GM19463 (cell line): ENCODE measurements around the gene ZDHHC14.
"Not testable (repeated sequence)": the region's sequence is repeated elsewhere in the genome, so short reads cannot be mapped to it uniquely, and the experiment has no call there.

Experiments
- ATAC-seq: cut with Tn5 transposase; IDR thresholded peaks from one replicate; pipeline ENCODE4 v1.9.1; 2021; ENCODE audit warnings: mild to moderate bottlenecking, moderate library complexity; ENCODE audit not compliant: unreplicated experiment

ZDHHC14 gene

DNA sequence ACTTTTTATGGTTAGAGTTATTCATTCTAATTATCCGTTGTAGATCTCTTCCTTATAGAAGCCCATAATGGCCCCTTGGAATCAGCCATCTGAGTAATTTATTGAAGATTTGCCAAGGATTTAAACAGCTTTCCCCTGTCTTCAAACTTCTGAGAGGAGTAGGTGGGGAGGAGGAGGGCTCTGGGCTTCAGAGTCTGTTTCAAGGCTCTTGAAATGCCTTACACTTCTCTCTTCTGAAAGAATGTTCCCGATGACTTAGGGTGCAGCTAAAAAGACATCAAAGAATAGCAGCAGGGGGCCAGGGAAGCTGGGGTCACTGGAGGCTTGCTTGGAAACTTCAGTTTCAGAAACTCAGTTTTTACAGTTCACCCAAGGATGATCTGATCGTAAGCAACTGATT, 165.3 kb downstream of the ZDHHC14 start:
- no peak for ATAC-seq

DNA sequence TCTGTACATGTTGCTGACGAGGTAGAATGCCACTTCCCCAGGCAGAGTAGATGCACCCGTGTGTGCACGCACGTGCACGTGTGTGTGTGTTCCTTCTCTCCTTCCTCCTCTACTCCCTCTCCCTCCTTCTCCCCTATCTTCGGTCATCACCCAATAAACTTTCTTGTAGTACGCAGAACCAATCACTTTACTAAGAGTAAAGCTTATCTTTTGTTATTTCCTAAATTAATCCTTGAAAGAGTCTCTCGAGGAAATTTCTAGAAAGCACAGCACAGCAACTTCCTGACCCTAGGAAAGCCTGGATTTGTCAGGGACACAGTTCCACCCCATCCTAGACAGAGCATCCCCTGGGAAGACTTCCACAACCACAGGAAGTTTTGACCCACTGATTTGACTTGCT, 166.1 kb downstream of the ZDHHC14 start:
- no peak for ATAC-seq

DNA sequence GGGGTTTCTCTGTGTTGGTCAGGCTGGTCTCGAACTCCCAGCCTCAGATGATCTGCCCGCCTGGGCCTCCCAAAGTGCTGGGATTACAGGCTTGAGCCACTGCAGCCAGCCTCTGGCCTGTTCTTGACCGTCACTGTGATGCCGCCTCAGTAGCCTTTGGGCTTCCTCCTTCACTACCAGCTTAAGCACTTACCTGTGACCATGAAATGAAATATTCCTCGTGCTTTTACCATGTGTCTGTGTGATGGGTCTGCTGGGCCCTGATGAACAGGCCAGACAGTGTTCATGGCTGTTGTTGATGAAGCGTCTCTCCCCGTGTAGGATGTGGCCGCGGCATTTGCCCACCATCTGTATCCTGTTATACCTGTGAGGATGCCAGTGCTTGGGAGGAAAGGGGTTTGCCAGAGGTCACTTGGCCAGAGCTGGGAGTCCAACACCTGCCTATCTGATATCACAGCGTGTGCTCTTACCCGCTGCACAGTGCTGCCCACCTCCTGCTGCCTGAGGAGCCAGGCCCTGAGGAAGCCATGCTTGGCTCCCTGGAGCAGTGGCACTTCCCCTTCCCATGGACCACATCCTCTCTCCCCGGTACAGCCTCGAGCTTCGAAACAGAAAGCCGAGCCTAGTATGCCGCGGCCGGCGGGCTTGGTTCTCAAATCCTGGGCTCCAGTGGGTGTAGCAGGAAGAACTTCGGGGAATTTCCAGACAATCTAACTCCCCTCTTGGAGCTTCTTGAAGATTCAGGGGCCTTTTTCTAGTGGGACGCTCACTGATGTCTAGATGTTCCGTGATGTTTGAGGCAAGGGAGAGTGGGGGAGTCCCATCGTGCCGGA, 167.9 kb downstream of the ZDHHC14 start:
- peak; percentile 64 for ATAC-seq

DNA sequence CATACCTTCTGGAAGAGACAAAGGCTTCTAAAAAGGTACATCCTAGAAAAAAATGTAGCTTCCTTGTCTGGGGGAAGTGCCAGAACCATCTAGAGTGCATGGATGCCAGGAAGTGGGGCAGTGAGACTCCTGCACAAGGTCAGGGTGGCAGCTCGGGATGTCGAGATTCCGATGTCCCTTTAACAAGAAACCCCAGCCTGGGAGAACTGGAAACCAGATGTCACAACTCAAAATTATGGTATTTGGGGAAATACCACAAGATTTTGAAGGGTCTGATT, 168.4 kb downstream of the ZDHHC14 start:
- ATAC-seq, result no peak

DNA sequence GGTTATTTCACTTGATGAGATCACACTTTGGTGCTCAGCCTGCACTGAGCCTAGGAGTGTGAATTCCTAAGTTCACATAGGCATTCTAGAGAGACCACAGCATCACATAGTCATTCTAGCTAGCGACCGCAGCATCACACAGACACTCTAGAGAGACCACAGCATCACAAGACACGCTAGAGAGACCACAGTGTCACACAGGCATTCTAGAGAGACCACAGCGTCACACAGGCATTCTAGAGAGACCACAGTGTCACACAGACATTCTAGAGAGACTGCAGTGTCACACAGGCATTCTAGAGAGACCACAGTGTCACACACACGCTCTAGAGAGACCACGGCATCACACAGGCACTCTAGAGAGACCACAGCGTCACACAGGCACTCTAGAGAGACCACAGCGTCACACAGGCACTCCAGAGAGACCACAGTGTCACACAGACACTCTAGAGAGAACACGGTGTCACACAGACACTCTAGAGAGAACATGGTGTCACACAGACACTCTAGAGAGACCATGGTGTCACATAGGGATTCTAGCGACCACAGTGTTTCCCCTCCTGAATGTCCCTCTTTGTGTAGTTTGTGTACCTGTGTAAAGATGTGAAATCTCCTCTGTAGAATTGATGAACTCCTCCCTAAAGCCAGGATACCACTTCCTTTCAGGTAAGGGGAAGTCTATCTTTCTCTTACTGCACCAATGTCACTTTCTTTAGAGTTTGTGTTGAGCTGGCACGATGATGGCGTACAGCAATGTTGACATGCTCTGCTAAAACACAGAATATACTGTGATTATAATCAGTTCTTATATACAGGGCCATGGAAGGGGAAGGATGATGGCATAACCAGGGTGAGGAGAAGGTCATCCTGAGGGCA, 169.4 kb downstream of the ZDHHC14 start:
- ATAC-seq, result peak; percentile 63

DNA sequence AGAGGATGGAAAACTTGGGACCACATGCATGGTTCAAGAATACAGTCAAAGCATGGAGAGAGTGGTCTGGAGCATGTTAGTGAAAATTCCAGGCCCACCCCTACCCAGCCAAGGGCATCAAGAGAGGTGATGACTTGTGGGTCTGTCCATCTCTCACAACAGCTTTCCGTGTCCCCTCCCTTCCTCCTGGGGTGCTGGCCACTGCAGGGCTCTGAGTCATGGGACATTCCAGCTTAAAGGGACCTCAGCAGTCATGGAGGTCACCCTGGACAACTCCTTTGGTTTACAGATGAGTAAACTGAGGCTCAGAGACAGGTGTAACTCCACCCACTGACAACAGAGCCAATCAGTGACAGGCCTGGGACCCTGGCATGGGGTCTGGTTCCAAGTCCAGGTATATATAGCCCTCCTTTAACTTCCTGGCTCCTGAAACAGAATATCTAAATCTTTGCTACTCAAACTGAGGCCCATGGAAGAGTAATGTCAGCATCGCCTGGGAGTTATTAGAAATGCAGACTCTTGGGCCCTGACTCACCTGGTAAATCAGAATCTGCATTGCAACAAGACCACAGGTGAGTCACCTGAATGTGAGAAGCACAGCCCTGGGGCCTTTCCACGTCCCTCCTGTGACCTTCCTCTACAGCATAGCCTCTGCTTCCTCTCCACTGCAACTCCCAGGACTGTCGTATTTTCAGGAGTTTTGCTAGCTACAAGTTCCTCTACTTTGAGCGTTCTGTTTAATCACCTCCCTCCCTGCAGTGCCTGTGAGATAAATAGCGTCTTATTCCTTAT, 170.2 kb downstream of the ZDHHC14 start:
- no peak for ATAC-seq

DNA sequence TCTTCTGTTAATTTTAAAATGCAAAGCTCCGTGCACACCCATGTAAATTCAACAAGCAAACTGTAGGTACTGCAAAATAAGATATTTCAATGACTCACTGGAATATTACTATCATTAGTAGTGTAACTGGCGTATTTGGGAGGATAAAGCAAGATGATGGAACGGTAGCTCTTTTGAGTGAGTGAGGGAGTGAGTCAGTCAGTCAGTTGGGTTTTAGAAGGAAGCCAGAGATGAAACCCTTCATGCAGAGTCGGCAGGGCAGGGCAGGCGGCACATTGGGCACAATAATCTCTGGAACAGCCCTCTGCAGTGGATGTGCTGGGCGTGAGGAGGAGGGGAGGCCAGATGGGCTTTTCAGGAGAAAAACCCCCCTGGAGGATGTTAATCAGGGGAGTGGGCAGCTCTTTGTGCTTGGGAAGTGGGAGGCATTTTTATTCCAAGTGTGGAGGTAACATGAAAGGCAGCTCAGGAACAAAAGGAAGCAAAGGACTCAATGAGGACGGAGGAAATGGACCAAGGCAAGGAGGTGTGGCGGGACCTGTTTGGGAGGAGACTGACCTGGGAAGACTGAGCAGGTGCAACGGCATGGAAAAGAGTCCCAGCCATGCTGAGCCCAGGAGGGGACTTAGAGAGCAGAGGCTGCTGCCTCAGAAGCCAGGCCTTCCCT, 171.2 kb downstream of the ZDHHC14 start:
- no peak for ATAC-seq

DNA sequence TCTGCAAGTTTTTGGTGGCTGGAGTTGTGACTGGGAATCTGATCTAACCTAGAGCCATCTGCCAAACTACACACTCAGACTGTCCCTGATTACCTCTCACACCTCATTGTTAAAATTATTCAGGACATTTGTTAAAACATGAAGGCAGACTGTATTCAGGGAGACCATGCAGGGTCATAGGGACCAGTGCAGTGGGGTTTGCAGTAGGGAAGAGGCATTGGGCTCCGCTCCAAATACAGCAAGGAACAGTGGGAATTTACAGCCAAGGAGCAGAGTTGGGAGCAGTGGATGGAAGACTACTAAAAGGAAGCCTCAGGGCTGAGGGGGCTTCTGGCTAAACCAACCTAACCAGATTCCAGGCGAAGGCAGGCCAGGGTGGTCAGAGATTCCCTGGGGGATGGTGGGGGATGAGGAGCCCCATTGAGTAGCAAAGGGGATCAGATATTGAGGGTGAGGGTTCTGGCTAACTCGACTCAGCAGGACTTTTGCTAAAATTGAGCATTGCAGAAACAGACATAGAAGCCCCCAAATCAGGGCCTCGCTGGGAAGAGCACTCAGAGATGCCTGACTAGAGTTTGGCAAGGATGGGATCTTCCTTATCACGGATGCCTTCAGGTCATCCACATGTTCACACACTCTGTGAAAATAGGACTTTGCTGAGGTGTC, 172.0 kb downstream of the ZDHHC14 start:
- no peak for ATAC-seq

DNA sequence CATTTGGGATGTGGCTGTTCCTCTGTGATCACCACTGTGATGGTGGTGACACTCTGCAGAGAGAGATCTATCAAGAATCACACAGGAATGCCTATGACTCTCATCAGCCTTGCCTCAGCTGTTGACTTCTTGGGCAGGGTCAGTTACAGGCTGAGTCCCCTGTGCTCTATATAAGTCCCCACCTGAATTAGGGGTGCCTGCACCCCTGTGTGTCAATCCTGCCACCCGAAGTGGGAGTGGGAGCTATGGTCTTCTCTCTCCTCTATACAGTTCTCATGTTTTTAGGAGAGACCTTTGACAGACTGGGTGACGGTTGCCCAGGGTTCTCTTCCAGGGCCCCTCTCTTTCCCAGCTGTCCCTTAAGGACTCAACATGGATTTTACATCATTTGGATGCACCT, 173.8 kb downstream of the ZDHHC14 start:
- ATAC-seq, result no peak

DNA sequence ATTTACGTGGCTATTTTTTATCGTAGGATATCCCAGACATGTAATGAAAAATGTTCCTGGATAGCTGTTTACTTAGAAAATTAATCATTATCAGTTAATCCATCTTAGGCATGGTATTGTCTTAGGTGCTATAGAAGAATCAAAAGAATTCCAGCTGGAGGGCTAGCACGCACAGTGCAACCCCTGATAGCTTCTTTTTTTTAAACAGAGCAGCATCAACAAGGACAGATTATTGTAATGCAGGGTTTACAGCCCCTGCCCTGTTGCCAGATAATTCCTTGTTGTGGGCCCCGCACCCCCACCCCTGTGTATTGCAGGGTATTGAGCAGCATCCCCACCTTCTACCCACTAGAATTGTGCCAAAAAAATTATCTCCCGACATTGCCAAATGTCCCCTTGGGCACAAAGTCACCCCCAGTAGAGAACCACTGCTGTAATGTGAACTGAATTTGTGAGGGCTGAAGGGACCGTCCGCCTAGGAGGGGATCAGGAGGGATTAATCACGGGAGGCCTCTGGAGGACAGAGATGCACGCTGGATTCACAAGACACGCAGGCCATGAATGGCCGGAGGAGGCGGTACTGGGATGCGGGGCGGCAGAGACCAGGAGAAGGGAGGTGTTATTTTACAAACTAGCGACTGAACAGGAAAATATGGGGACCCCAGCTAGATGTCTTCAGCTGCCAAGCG, 174.6 kb downstream of the ZDHHC14 start:
- no peak for ATAC-seq

DNA sequence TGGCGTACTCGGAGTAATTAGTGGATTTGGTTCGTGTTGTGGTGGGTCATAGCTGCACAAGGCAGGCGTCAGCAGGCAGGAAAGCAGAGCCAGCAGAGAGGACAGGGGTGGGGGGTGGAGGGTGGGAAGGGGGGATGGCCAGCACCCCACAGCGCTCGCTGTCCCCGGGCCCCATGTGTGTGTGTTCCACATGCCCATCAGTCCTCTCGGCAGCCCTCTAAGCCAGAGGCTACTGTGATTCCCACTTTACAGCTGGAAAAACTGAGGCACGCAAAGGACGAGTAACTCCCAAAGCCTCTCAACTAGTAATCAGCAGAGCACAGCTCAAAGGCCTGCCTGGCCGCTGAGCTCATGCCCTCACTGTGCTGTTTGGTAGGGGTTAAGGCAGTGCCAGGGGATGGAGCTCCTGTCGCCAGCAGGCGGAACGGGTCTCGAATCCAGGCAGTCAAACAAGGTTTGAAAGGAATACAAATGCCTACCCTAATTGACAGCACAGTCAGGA, 175.2 kb downstream of the ZDHHC14 start:
- ATAC-seq, result no peak

DNA sequence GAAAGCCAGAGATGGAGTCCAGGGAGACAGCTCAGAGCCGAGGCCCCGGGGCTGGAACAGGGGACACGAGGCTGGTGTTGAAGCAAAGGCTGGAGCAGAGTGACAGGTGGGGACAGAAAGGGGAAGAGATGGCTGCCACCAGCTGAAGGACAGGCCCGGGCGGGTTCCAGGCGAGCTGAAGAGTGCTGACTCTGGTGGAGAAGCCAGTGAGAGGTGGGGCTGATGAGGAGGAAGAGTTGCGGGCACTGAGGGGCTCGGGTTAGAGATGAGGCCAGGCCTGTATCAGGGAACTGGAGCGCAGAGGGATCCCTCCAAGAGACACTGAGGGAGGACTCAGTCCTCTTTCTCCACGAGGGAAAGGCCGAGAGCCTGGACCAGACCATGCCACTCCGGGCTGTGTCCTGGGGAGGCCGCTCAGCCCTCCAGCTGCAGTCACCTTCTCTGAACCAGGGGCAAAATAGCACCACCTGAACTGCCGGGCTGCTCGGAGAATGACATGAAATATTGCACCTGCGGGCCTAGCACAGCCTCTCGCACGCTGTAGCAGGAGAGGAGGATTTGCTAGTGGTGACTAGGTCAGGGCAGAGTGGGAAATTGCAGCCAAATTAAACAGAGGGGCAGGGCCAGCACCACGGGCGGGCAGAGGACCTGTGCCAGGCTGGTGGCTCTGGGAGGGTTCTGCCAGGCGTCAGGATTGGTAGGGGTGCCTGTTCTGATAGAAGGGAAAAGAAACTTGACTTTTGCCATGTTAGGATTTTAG, 175.9 kb downstream of the ZDHHC14 start:
- ATAC-seq, result no peak

DNA sequence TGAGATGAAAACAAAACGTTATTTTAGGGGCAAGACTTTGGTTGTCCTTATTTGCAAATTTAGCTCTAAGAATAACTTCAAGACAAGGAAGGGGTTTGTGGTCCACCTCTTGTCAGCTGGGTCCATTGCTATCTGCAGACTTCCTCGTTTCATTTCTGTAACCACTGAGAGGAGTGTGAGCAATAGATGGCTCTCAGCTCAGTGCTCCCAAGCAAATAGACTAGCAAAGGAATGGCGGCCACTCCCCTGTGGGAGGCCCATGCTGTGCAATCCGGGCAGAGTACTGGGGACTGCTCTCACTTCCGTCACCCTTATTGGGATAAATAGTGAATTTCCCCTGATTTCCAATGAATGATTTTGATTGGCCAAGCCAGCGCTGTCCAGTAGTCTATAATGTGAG, 176.6 kb downstream of the ZDHHC14 start:
- ATAC-seq, result peak; percentile 50

DNA sequence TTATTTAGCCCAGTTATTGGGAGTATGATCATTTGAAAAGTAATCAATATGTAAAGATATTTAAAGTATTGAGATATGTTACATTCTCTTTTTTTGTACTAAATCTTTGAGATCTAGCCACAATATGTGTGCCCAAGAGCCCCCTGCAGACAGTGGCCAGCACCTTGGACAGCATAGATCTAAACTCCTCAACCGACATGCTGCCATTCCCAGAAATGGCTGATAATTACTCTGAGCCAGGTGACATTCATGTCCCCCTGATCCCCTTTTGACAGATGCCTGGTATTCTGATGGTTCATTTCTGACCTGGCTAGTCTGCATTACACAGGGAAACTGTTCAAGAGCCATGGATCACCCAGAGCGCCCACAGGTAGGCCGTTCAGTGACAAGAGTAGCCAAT, 177.1 kb downstream of the ZDHHC14 start:
- no peak for ATAC-seq

DNA sequence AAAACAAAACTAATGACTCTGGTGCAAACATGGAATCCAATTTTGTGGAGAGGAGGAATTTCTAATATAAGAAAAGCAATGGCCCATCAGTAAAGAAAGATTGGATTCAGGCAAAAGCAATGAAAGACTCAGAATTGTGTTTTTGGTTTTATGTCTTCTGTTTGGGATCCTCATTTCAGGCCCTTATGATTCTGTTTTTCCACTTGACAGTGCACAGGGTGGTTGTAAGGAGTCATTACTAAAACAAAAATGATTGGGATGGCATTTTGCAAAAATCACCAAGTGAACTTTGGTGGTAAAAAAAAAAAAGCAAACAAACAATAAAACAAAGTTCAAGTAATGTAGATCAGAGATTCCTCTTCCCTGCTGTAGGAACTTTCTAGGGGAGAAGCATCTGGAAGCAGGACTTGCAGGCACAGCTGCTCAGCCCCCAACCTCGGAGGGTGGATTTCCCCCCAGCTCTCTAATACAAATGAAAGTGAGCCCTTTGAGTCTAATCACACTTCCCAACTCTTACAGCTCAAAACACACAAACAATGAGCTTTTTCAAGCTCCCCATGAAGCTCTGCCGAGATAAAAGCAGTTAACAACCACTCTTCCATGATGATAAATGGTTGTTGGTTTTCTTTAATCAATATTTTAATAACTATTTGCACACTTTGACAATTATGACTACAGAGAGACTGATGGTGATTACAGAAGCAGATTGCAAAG, 177.7 kb downstream of the ZDHHC14 start:
- ATAC-seq, result no peak

DNA sequence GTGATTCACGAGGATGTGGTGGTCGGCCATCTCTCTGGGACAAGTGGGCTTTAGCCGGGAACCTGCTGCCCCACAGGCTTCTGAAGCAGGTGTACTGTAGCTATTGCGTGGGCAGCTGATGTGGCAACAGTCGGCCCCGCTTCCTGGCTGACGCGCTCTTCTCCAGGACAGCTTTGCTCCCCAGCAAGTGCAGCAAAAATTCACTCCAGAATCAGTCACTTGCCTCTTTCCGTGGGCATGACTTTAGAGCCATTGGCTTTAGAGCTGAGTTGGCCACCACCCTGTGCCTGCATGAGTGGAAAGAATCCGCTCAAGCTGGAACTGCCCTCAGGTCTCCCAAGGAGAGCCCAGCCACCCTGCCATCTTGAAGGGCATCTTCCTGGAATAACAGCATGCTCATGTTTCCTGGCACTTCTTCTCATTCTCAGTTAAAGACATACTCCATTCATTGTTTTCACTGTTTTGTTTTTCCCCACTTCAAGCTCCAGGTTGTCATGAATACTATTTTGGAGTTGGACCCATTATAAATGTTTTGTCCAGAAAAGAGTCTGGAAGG, 178.3 kb downstream of the ZDHHC14 start:
- no peak for ATAC-seq

DNA sequence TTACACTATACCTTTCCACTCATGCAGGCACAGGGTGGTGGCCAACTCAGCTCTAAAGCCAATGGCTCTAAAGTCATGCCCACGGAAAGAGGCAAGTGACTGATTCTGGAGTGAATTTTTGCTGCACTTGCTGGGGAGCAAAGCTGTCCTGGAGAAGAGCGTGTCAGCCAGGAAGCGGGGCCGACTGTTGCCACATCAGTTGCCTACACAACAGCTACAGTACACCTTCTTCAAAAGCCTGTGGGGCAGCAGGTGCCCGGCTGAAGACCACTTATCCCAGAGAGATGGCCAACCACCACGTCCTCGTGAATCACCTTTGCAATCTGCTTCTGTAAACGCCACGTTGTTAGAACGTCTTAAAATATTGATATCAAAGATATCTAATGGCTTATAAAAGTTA, 179.1 kb downstream of the ZDHHC14 start:
- not testable (repeated sequence) for ATAC-seq
